Stimulated activated effector memory CD8-positive, alpha-beta T cell treated with anti-CD3 and anti-CD28 coated beads, Interleukin-12 subunit alpha, Interleukin-12 subunit beta, amount 100 ng/mL, for 72 hours (primary cell): ENCODE measurements around the gene TDRD12.
A peak's percentile ranks its signal among the peaks of the same experiment; 100 is the strongest.

Experiments
- ATAC-seq: fragments of 150-1000 bp; cut with Tn5 transposase; 2 replicates; pipeline ENCODE4 v1.10.0; 2021
- DNase-seq, 2 donors: peaks; one replicate each; pipeline ENCODE4 v3.0.0; 2021 to 2022; ENCODE audit warnings: low spot score in 2 of 2
- H3K27ac Mint-ChIP-seq: one replicate; pipeline ENCODE4 v1.8.0; 2022; ENCODE audit warnings: mild to moderate bottlenecking, mixed read lengths
- H3K36me3 Mint-ChIP-seq: one replicate; pipeline ENCODE4 v1.8.0; 2022; ENCODE audit warnings: mild to moderate bottlenecking, mixed read lengths
- H3K4me1 Mint-ChIP-seq: one replicate; pipeline ENCODE4 v1.8.0; 2022; ENCODE audit warnings: mixed read lengths
- H3K4me3 Mint-ChIP-seq: one replicate; pipeline ENCODE4 v1.8.0; 2022; ENCODE audit warnings: mild to moderate bottlenecking, mixed read lengths
- H3K9me3 Mint-ChIP-seq: one replicate; pipeline ENCODE4 v1.8.0; 2022; ENCODE audit warnings: mixed read lengths

The TDRD12 gene, protein sequence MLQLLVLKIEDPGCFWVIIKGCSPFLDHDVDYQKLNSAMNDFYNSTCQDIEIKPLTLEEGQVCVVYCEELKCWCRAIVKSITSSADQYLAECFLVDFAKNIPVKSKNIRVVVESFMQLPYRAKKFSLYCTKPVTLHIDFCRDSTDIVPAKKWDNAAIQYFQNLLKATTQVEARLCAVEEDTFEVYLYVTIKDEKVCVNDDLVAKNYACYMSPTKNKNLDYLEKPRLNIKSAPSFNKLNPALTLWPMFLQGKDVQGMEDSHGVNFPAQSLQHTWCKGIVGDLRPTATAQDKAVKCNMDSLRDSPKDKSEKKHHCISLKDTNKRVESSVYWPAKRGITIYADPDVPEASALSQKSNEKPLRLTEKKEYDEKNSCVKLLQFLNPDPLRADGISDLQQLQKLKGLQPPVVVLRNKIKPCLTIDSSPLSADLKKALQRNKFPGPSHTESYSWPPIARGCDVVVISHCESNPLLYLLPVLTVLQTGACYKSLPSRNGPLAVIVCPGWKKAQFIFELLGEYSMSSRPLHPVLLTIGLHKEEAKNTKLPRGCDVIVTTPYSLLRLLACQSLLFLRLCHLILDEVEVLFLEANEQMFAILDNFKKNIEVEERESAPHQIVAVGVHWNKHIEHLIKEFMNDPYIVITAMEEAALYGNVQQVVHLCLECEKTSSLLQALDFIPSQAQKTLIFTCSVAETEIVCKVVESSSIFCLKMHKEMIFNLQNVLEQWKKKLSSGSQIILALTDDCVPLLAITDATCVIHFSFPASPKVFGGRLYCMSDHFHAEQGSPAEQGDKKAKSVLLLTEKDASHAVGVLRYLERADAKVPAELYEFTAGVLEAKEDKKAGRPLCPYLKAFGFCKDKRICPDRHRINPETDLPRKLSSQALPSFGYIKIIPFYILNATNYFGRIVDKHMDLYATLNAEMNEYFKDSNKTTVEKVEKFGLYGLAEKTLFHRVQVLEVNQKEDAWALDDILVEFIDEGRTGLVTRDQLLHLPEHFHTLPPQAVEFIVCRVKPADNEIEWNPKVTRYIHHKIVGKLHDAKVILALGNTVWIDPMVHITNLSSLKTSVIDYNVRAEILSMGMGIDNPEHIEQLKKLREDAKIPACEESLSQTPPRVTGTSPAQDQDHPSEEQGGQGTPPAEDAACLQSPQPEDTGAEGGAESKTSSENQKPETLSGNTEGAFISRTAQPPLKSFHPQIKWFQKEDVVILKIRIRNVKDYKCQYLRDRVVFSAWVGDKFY (N-terminal part only)

DNA sequence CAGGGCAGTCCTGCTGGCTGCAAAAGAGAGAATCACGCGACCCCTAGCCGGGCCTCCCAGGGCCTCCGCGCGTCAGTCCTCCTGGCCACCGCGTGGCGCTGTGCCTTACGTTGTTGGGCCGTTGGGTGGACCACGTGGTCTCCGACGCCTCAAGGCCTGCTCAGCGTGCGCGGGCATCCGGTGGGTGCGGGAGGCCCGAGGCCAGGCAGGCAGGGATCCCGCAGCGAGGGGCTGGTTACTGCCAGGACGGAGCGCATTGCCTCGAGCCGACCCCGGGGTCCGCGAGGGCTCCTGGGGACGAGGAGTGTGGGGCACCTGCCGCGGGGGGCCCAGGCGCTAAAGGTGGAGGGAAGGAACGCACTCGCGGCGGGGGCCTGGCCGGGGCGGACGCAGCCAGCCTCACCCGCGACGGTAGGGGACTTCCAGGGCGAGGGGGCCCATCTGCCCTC, at the start of gene TDRD12:
Gene TDRD12, plus strand, starts transcription at position 157 of the 449 bp plus-strand sequence. CDS start 306 bp downstream, outside the sequence.
- ATAC-seq (no peak), DNase-seq (no peak)
- Mint-ChIP-seq H3K4me3 (no peak within 1 kb of the TSS), H3K9me3 (no peaks in the 10 kb centered on the region), H3K27ac (no peak within 1 kb of the TSS), H3K4me1 (no peaks in the 10 kb centered on the region), H3K36me3 (peaks cover 18% of the 10 kb centered on the region)

DNA sequence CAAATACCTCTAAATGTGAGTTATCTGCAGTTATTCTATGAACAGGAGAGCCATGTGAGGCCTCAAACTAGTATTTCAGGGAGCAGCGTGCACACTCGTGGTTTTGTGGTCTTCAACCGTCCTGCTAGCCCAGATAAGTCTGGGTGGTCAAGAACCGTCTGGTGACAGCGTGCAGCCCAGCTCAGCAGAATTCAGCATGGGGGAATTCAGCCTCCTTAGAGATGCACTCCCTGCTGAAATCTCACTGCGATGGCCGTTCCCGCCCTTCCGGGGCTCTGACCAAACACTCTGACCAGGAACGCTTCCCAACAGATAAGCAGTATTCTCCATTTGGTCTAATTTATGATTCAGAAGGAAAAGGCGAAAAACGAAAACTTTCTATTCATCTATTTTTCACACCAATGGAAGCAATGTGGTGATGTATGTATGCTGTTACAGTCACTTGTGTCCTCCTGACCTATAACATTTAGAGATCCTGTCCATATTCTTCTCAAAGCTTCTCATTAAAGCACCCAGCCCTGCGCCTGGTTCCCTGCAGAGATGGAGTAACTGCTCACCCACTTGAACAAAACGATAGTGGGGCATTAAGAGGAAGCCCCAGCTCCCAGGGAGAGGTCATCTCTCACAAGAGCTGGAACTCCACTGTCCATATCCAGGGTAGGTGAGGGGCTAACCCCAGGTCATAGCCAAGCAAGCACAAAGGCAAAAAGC, 47.5 kb upstream of the TDRD12 start:
- DNase-seq (no peak), ATAC-seq (no peak)
- peaks cover 52% of the 10 kb centered on the region for H3K4me1 Mint-ChIP-seq
- H3K36me3 Mint-ChIP-seq = peaks cover 22% of the 10 kb centered on the region
- no peak overlapping the region for H3K27ac Mint-ChIP-seq
- no peaks in the 10 kb centered on the region for H3K9me3 Mint-ChIP-seq
- no peak overlapping the region for H3K4me3 Mint-ChIP-seq

DNA sequence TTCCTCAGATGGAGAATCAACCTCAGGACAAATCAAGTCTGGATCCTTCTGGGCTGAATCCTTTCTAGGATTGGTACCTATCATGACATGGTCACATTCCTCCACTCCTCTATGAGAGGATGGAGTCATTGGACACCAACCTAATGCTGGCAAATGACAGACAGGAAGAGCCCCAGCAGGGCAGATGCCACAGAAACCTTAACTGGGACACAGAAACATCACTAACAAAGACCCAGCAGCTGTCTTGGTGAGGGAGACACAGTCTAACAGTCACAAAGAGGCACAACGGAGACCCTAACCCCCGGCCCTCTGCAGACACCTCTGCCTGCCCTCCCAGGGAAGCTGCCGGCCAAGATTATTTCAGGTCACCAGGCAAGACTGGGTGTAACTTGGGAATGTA, 46.7 kb upstream of the TDRD12 start:
- no peaks in the 10 kb centered on the region for H3K9me3 Mint-ChIP-seq
- peaks cover 58% of the 10 kb centered on the region for H3K4me1 Mint-ChIP-seq
- no peak for DNase-seq
- peaks cover 14% of the 10 kb centered on the region for H3K36me3 Mint-ChIP-seq
- peak overlapping the region; percentile 83 for H3K4me3 Mint-ChIP-seq
- H3K27ac Mint-ChIP-seq = no peak overlapping the region
- ATAC-seq = no peak

DNA sequence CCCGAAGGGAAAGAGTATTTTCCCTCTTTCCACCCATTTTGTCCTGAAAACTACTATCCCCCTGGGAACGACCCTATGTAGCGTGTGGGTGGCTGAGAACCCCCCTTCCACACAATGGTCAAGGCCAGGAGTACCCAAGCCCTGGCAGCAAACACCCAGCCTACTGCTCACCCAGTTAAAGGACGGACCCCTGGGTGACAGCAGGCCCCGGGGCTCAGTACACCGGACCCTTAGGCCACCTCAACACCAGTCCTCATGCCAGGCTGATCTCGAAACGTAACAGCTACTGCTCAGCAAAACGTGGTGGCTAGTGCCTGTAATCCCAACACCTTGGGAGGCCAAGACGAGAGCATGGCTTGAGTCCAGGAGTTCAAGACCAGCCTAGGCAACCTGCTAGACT, 46.0 kb upstream of the TDRD12 start:
- Mint-ChIP-seq H3K36me3 (peaks cover 8% of the 10 kb centered on the region), H3K27ac (peak overlapping the region; percentile 74), H3K4me1 (peaks cover 51% of the 10 kb centered on the region), H3K9me3 (no peaks in the 10 kb centered on the region), H3K4me3 (peak overlapping the region; percentile 83)
- no peak for ATAC-seq
- DNase-seq = no peak

DNA sequence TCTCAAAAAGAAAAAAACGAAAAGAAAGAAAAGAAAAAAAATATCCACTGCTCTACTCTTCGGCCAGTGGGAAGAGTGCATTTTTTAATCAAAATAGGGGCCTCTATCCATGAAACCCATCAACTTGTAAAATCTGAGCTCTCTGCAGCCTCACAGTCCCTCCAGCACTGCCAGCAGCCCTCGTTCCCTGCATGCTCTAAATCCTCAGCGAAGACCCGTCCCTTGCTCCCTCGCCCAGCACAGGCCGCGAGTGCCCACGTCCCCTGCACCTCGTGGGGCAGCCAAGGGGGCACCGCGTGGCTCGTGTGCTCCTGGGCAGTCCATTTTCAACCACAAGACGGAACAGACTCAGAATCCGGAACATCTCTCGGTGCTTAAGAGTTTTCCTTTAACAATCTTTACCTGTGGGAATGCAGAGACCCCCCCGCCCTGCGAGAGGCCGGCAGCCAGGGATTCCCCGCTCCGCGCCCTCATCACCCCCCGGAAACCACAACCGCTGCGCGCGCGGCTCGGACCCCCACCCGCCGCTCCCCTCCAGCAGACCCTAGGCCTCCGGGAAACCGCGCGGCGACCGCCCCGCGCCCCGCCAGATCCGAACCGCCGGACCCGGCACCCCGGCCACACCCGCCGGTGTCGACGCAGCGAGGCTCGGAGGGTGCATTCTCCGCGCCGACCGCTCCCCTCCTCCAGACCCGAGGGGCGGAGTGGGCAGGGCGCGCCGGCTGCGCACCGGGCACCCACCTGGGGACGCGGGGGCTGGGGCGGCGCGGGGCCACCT, 45.2 kb upstream of the TDRD12 start:
- H3K27ac Mint-ChIP-seq = peak overlapping the region; percentile 74
- no peaks in the 10 kb centered on the region for H3K9me3 Mint-ChIP-seq
- no peak for DNase-seq
- ATAC-seq = no peak
- peaks cover 7% of the 10 kb centered on the region for H3K36me3 Mint-ChIP-seq
- H3K4me1 Mint-ChIP-seq = peaks cover 44% of the 10 kb centered on the region
- H3K4me3 Mint-ChIP-seq = peak overlapping the region; percentile 83

DNA sequence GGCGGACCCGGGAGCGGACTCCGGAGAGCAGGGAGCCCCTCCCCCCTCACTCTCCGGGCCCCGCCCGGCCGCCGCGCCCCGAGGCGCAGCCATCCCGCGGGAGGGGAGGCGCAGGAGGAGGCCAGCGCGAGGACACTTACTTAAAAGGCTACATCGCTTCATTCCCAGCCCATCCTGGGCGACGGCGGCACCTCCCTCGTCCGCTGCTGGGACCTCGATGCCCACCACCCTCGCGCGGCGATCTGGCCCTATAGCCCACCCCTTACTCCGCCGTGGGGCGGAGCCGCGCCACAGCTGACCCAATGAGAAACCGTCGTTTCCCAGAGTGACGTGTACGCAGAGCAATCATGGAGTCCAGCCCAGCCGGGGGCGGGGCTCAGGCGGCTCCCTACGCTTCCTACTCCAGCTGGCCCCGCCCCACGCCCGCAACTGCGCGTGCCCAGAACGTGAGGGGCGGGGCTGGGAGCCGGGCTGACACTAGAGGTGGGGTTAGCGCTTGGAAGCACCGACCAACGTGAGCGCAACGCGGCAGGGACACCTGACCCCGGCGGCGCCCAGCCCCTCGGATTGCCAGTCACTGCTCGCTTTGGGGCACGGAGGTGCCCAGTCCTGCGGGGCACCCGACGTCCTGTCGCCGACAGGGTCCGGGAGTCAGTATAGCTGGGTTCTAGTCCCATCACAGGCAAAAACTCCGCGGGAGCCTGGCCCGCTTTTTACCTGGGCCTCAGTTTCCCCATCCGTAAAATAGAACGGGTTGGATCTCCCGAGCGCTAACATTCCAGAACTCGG, 44.4 kb upstream of the TDRD12 start, which contains the start of gene ANKRD27:
Gene ANKRD27, minus strand, starts transcription at position 250 of the 789 bp plus-strand sequence. CDS start 16,165 bp downstream, outside the sequence.
- Mint-ChIP-seq H3K27ac (peak within 1 kb of the TSS; percentile 74), H3K36me3 (no peaks in the 10 kb centered on the region), H3K9me3 (no peaks in the 10 kb centered on the region), H3K4me1 (peaks cover 36% of the 10 kb centered on the region), H3K4me3 (peak within 1 kb of the TSS; percentile 83)
- peak; percentile 98 for DNase-seq
- peak; percentile 96 for ATAC-seq

DNA sequence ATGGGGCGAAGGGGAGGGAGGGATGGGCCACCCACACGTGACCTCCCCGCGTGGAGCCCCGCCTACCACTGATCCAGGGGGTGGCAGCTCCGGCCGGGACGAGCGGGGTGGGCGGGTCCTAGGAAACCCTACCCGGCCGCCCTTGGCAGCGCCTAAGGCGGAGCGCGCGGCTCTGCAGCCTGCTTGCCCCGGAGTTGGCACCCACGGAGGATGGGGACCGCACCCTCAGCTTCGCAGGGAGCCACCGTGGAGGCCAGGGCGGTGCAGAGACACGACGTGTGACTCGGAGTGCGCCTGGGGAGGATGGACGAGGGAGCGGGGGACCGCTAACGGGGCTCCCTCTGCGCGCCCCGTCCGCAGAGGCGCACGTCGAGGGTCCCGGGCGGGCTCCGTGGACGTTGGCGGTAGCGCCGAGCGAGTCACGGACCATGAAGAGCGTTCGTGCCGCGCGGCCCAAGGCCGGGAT, 43.8 kb upstream of the TDRD12 start, which contains the start of gene RGS9BP:
Gene RGS9BP, plus strand, starts transcription at position 129 of the 466 bp plus-strand sequence. CDS start 416 bp downstream, outside the sequence.
- Mint-ChIP-seq H3K4me3 (peak within 1 kb of the TSS; percentile 83), H3K4me1 (peaks cover 35% of the 10 kb centered on the region), H3K36me3 (no peaks in the 10 kb centered on the region), H3K9me3 (no peaks in the 10 kb centered on the region), H3K27ac (peak within 1 kb of the TSS; percentile 72)
- ATAC-seq (peak; percentile 65), DNase-seq (peak; percentile 58 to 71)

DNA sequence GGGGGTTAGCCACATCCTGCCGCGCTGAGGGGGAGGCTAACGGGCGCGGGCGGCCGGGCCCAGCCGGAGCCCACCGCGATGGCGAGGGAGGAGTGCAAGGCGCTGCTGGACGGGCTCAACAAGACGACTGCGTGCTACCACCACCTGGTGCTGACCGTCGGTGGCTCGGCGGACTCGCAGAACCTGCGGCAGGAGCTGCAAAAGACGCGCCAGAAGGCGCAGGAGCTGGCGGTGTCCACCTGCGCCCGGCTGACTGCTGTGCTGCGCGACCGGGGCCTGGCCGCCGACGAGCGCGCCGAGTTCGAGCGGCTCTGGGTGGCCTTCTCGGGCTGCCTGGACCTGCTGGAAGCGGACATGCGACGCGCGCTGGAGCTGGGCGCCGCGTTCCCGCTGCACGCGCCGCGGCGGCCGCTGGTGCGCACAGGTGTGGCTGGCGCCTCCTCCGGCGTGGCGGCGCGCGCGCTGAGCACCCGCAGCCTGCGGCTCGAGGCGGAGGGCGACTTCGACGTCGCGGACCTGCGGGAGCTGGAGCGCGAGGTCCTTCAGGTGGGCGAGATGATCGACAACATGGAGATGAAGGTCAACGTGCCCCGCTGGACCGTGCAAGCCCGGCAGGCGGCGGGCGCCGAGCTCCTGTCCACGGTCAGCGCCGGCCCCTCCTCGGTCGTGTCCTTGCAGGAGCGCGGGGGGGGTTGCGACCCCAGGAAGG, 43.2 kb upstream of the TDRD12 start:
- H3K9me3 Mint-ChIP-seq = no peaks in the 10 kb centered on the region
- ATAC-seq (no peak), DNase-seq (no peak)
- no peaks in the 10 kb centered on the region for H3K36me3 Mint-ChIP-seq
- H3K27ac Mint-ChIP-seq = no peak overlapping the region
- peak overlapping the region; percentile 83 for H3K4me3 Mint-ChIP-seq
- peaks cover 35% of the 10 kb centered on the region for H3K4me1 Mint-ChIP-seq

DNA sequence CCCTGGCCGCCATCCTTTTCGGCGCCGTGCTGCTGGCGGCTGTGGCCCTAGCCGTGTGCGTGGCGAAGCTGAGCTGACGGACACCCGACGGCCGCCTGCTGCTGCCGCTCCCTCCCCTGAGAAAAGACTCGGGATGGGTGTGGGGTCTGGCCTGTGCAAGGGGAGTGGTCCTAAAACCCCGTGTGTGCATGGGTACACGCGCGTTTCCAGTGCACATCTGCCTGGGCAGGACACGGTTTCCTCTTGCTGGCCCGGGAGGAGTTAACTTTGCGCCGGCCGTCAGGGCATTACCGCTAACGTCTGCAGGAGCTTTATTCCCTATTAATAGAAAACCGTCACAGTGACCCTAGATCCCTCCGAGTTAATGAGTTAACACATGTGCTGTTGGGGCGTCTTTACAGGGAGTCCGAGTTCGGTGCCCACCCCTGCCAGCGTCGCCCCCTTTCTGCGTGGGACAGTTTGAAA, 42.6 kb upstream of the TDRD12 start:
- peak overlapping the region; percentile 83 for H3K4me3 Mint-ChIP-seq
- no peak for DNase-seq
- H3K4me1 Mint-ChIP-seq = peaks cover 32% of the 10 kb centered on the region
- no peaks in the 10 kb centered on the region for H3K36me3 Mint-ChIP-seq
- H3K9me3 Mint-ChIP-seq = no peaks in the 10 kb centered on the region
- H3K27ac Mint-ChIP-seq = no peak overlapping the region
- no peak for ATAC-seq

DNA sequence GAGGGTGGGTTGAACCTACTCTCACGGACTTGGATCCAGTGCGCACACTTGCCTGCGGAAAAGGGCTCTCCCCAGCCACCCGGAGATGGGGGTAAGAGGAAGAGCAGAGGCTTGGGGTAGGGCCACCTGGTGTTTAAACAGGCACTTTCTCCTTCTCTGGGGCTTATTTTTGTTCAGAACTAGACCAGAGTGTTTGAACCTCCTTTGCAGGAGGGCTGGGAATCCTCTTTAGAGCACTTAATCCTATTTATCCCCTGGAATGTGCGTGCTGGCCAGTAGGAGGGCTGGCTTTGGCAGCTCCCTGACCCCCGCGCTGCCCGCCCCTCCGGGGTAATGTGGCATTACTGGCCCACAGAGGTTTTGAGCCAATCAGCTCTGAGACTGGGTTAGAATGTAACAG, 41.9 kb upstream of the TDRD12 start:
- DNase-seq = no peak
- H3K36me3 Mint-ChIP-seq = no peaks in the 10 kb centered on the region
- H3K9me3 Mint-ChIP-seq = no peaks in the 10 kb centered on the region
- peaks cover 25% of the 10 kb centered on the region for H3K4me1 Mint-ChIP-seq
- H3K27ac Mint-ChIP-seq = no peak overlapping the region
- no peak for ATAC-seq
- H3K4me3 Mint-ChIP-seq = peak overlapping the region; percentile 83

DNA sequence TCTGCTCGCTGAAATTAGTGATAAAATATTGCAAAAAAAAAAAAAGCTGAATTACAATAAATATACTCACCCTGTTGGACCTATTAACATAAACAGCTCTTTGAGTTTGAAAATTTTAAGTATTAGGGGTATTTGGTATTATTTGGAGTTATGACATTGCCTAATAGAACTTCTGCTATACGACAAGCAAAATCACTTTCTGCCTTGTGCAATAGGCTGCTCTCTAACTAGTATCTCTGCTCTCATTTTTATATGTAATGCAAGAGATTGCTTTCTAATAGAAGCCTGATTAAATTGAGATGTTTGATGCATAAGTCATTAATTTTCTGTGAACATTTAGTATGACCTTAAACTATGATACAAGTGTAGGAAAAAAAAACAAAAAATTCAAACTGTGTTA, 38.6 kb upstream of the TDRD12 start:
- DNase-seq (no peak), ATAC-seq (no peak)
- Mint-ChIP-seq H3K27ac (no peak overlapping the region), H3K4me1 (peaks cover 7% of the 10 kb centered on the region), H3K36me3 (no peaks in the 10 kb centered on the region), H3K9me3 (no peaks in the 10 kb centered on the region), H3K4me3 (no peak overlapping the region)

DNA sequence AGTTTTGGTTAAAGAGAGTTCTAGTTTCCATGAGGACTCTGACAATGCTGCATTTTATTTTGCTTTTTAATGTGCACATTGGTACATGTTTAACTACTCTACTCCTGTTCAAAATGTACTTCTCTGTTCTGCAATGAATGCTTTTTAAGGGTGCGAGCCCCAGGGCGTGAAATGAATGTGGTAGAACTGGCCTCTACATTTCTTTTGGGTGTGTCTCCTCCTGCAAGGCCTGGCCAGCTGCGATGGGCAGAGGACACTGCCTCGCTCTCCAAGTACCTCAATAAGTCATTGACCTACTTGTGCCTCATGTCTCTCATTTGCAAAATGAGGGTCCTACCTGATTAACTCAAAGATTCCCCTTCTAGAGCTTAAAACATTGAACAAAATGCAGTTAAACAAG, 37.2 kb upstream of the TDRD12 start:
- H3K27ac Mint-ChIP-seq = no peak overlapping the region
- ATAC-seq = no peak
- no peak overlapping the region for H3K4me3 Mint-ChIP-seq
- peaks cover 3% of the 10 kb centered on the region for H3K4me1 Mint-ChIP-seq
- H3K9me3 Mint-ChIP-seq = no peaks in the 10 kb centered on the region
- no peaks in the 10 kb centered on the region for H3K36me3 Mint-ChIP-seq
- no peak for DNase-seq
